Inferior parietal cortex (tissue), 1 donor: Measurements from ENCODE around the gene GTF2B.
"Not testable (repeated sequence)": the region's sequence is repeated elsewhere in the genome, so short reads cannot be mapped to it uniquely, and the experiment has no call there.

Experiments used
- DNase-seq: peaks from one replicate; pipeline ENCODE4 v3.0.0-alpha.2; 2016; ENCODE audit errors: extremely low spot score

The GTF2B gene

GRCh38 chr1:88883156-88883555 is 8.2 kb downstream of the GTF2B start:
- DNase-seq: no peak

- DNase-seq: not testable (repeated sequence)
These were observed 10.7 kb downstream of the GTF2B start for GRCh38 chr1:88880717-88881116.

- no peak for DNase-seq
These were observed 12.6 kb downstream of the GTF2B start for GRCh38 chr1:88878731-88879130.

- no peak for DNase-seq
These were observed 13.5 kb downstream of the GTF2B start for GRCh38 chr1:88877911-88878310.

GRCh38 chr1:88877382-88877825 is 14.0 kb downstream of the GTF2B start:
- DNase-seq: peak; percentile 58

GRCh38 chr1:88876573-88877365 is 14.6 kb downstream of the GTF2B start:
- DNase-seq: no peak

GRCh38 chr1:88875595-88875994 is 15.8 kb downstream of the GTF2B start:
- no peak for DNase-seq

- DNase-seq: no peak
These were observed 17.5 kb downstream of the GTF2B start for GRCh38 chr1:88873737-88874349.

- not testable (repeated sequence) for DNase-seq
These were observed 21.7 kb downstream of the GTF2B start for GRCh38 chr1:88869644-88870043.

- no peak for DNase-seq
These were observed 23.4 kb downstream of the GTF2B start for GRCh38 chr1:88867743-88868521.

- DNase-seq: no peak
These were observed 39.9 kb downstream of the GTF2B start for GRCh38 chr1:88851303-88852063.

GRCh38 chr1:88847643-88848042 is 43.7 kb downstream of the GTF2B start:
- no peak for DNase-seq

GRCh38 chr1:88825721-88826120 is 65.6 kb downstream of the GTF2B start:
- no peak for DNase-seq

- DNase-seq: not testable (repeated sequence)
These were observed 71.7 kb downstream of the GTF2B start for GRCh38 chr1:88819642-88820041.

GRCh38 chr1:88813471-88813870 is 77.9 kb downstream of the GTF2B start:
- no peak for DNase-seq

- no peak for DNase-seq
These were observed 79.0 kb downstream of the GTF2B start for GRCh38 chr1:88812366-88812765.

- no peak for DNase-seq
These were observed 87.9 kb downstream of the GTF2B start for GRCh38 chr1:88803444-88803843.

GRCh38 chr1:88802950-88803349 is 88.4 kb downstream of the GTF2B start:
- no peak for DNase-seq
